ENCODE data around the gene DEFB123.

GRCh38 chr20:31474097-31474436 is 33.6 kb downstream of the DEFB123 start:
- TF ChIP-seq POLR2A (IDR thresholded peaks at IDR 0.05; ENCODE audit: low read depth) (no peak), POLR2AphosphoS5 (IDR thresholded peaks at IDR 0.05) (no peak)
- TF ChIP-seq, protein P1, sequence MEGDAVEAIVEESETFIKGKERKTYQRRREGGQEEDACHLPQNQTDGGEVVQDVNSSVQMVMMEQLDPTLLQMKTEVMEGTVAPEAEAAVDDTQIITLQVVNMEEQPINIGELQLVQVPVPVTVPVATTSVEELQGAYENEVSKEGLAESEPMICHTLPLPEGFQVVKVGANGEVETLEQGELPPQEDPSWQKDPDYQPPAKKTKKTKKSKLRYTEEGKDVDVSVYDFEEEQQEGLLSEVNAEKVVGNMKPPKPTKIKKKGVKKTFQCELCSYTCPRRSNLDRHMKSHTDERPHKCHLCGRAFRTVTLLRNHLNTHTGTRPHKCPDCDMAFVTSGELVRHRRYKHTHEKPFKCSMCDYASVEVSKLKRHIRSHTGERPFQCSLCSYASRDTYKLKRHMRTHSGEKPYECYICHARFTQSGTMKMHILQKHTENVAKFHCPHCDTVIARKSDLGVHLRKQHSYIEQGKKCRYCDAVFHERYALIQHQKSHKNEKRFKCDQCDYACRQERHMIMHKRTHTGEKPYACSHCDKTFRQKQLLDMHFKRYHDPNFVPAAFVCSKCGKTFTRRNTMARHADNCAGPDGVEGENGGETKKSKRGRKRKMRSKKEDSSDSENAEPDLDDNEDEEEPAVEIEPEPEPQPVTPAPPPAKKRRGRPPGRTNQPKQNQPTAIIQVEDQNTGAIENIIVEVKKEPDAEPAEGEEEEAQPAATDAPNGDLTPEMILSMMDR (IDR thresholded peaks at IDR 0.05), result no peak

Measured in esophagus muscularis mucosa (tissue), 3 donors.